T-helper 9 cell (primary cell): Measurements from ENCODE around the gene SDR42E1.

Source experiments
- DNase-seq: peaks from one replicate; pipeline ENCODE4 v3.0.0-alpha.2; 2020

Gene SDR42E1

DNA sequence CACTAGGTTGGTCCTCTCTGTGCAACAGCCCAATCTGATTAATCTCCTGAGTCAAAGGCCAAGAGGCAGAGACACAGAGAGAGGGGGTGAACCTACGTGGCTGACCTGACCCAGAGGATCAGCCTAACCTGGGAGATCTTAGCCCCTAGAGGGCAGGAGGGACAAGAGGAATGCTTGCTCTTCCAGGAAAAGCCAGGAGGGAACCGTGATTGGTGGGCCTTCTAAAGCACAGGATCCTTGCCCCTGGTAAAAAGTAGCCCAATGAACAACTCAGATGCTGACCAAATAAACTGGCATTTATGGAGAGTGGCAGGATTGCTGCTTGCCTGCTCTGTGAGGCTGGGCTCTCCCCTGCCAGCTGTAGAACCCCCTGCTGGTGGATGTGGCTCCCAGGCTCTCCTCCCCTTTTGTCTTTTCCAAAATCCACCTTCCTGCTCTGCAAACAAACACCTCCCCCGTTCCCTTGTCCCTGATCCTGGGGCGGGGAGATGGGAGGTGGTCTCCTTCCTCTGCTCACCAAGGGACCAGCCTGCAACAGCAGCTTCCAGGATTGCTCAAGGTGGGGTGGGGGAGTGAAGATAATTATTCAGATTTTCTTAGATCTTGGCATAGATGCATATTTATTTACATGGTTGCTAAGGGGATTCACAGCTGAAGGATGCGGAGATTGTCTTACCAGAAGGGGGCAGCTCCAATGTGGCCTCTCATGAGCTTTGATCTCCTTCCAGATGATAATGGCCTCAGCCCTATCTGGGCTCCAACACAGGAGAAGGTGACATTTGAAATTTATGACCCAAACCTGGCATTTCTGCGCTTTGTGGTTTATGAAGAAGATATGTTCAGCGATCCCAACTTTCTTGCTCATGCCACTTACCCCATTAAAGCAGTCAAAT is 71.9 kb downstream of the SDR42E1 start:
- no peak for DNase-seq
